IMR-90 (cell line): Measurements from ENCODE around the gene TMEM229A. TPM values are rescaled to one million over a fixed set of nuclear protein-coding genes. Genes with fewer than 3 reads are reported as not detected.

Source experiments
- ATAC-seq: fragments of 200-7000 bp; cut with Tn5 transposase; 2 replicates; pipeline ENCODE4 v1.9.1; 2020; ENCODE audit warnings: low read depth, mild to moderate bottlenecking, moderate library complexity
- BruUV-seq: library from RNA; stranded (reverse); fragments of 400-500 nt; replicated peaks from 2 replicates; lab custom pipeline; 2021; lab: Mats Ljungman, UMichigan
- CTCF ChIA-PET: fragments of 300-600 bp; formaldehyde crosslinking; extraction: SDS; loops from one replicate; lab custom pipeline; 2021; ENCODE audit warnings: antibody characterized with exemption; lab: Yijun Ruan, JAX
- POLR2A ChIA-PET: fragments of 300-600 bp; sonication (Branson Sonifier 250); formaldehyde crosslinking; loops from one replicate; lab custom pipeline; 2022; ENCODE audit warnings: antibody characterized with exemption; ENCODE audit not compliant: unreplicated experiment; lab: Charles Lee
- DNase-seq: peaks from one replicate; pipeline ENCODE4 v3.0.0; 2013
- H2AFZ ChIP-seq: replicated peaks from 2 replicates; pipeline ENCODE3; 2013; ENCODE audit warnings: low read length, mild to moderate bottlenecking; ENCODE audit not compliant: poor library complexity
- H2AK5ac ChIP-seq: 2 replicates; pipeline ENCODE4 v1.6.1; 2013; ENCODE audit warnings: low read depth, low read length, inconsistent platforms
- H2AK9ac ChIP-seq: replicated peaks from 2 replicates; pipeline ENCODE3; 2013; ENCODE audit warnings: mild to moderate bottlenecking, low read depth, low read length, moderate library complexity; ENCODE audit not compliant: poor library complexity
- H2BK120ac ChIP-seq: 2 replicates; pipeline ENCODE4 v1.6.1; 2013; ENCODE audit warnings: low read depth, low read length, inconsistent platforms
- H2BK15ac ChIP-seq: 3 replicates; pipeline ENCODE4 v1.6.1; 2013; ENCODE audit warnings: low read depth, low read length, inconsistent platforms
- H2BK20ac ChIP-seq: 2 replicates; pipeline ENCODE4 v1.6.1; 2013; ENCODE audit warnings: low read depth, mild to moderate bottlenecking, inconsistent platforms, low read length, moderate library complexity
- H2BK5ac ChIP-seq: 2 replicates; pipeline ENCODE4 v1.6.1; 2013; ENCODE audit warnings: mild to moderate bottlenecking, low read depth, low read length, inconsistent platforms; ENCODE audit not compliant: poor library complexity, severe bottlenecking
- H3K14ac ChIP-seq: replicated peaks from 2 replicates; pipeline ENCODE4 v1.6.1; 2013; ENCODE audit warnings: low read depth, low read length, inconsistent platforms
- H3K18ac ChIP-seq: 2 replicates; pipeline ENCODE4 v1.6.1; 2013; ENCODE audit warnings: low read depth, low read length, control low read depth
- H3K23ac ChIP-seq: 2 replicates; pipeline ENCODE4 v1.6.1; 2013; ENCODE audit warnings: low read depth, low read length, inconsistent platforms
- H3K27ac ChIP-seq: 2 replicates; pipeline ENCODE4 v1.5.1; 2013; ENCODE audit warnings: mild to moderate bottlenecking, control low read depth, low read length; ENCODE audit not compliant: insufficient read depth
- H3K27me3 ChIP-seq: 2 replicates; pipeline ENCODE4 v1.6.1; 2013; ENCODE audit warnings: low read length; ENCODE audit not compliant: control insufficient read depth, insufficient read depth
- H3K36me3 ChIP-seq: 2 replicates; pipeline ENCODE4 v1.6.1; 2013; ENCODE audit warnings: low read length, mixed read lengths; ENCODE audit not compliant: control insufficient read depth, insufficient read depth
- H3K4ac ChIP-seq: 2 replicates; pipeline ENCODE4 v1.6.1; 2013; ENCODE audit warnings: low read depth, low read length, inconsistent platforms
- H3K4me1 ChIP-seq: 2 replicates; pipeline ENCODE4 v1.6.1; 2013; ENCODE audit warnings: low read length, mixed read lengths; ENCODE audit not compliant: control insufficient read depth, insufficient read depth
- H3K4me2 ChIP-seq: 2 replicates; pipeline ENCODE4 v1.6.1; 2013; ENCODE audit warnings: low read depth, mild to moderate bottlenecking, control low read depth, low read length, moderate library complexity
- H3K4me3 ChIP-seq: 2 replicates; pipeline ENCODE4 v1.5.1; 2013; ENCODE audit warnings: low read depth, mild to moderate bottlenecking, control low read depth, low read length, moderate library complexity; ENCODE audit not compliant: insufficient read depth
- H3K56ac ChIP-seq: 2 replicates; pipeline ENCODE4 v1.6.1; 2013; ENCODE audit warnings: low read length, inconsistent platforms; ENCODE audit not compliant: insufficient read depth; ENCODE audit errors: extremely low read depth
- H3K79me1 ChIP-seq, 2 experiments: 2 replicates each; pipeline ENCODE4 v1.6.1; 2013; ENCODE audit warnings: low read length in 2 of 2, inconsistent platforms in 1 of 2, low read depth in 1 of 2
- H3K9ac ChIP-seq: 2 replicates; pipeline ENCODE4 v1.6.1; 2013; ENCODE audit warnings: low read depth, low read length, control low read depth
- H3K9me1 ChIP-seq: 2 replicates; pipeline ENCODE4 v1.6.1; 2013; ENCODE audit warnings: low read length, inconsistent platforms; ENCODE audit not compliant: insufficient read depth
- H3K9me3 ChIP-seq: 2 replicates; pipeline ENCODE4 v1.6.1; 2013; ENCODE audit warnings: low read length; ENCODE audit not compliant: control insufficient read depth, insufficient read depth
- H4K20me1 ChIP-seq: 2 replicates; pipeline ENCODE4 v1.6.1; 2013; ENCODE audit warnings: low read length, inconsistent platforms; ENCODE audit not compliant: insufficient read depth
- H4K5ac ChIP-seq: 2 replicates; pipeline ENCODE4 v1.6.1; 2013; ENCODE audit warnings: mild to moderate bottlenecking, low read depth, low read length, control low read depth
- H4K8ac ChIP-seq, 2 experiments: 2 replicates each; pipeline ENCODE4 v1.6.1; 2013; ENCODE audit warnings: low read depth in 2 of 2, low read length in 2 of 2, control low read depth in 1 of 2, inconsistent platforms in 1 of 2
- H4K91ac ChIP-seq: 2 replicates; pipeline ENCODE4 v1.6.1; 2013; ENCODE audit warnings: low read depth, low read length, inconsistent platforms; ENCODE audit not compliant: insufficient read depth
- CTCF ChIP-seq: conservative IDR thresholded peaks from 2 replicates; pipeline ENCODE4 v1.5.1; 2012; ENCODE audit warnings: mild to moderate bottlenecking, low read depth, low read length, improper control_type of control experiment
- WGBS, 2 experiments: methylation state at CpG; one replicate each; pipeline versions ENCODE4 v1.1.5 to v1.1.7; 2013; ENCODE audit warnings: missing lambda C conversion rate in 2 of 2; ENCODE audit not compliant: insufficient read length in 1 of 2; ENCODE audit errors: extremely low coverage in 2 of 2; 5-methylcytosine and 5-hydroxymethylcytosine counted together
- dilution Hi-C: fragments of 300-500 bp; cut with HindIII; formaldehyde crosslinking; loops from one replicate; pipeline ENCODE4 v1.14.3; 2018; ENCODE audit warnings: low sequenced_read_pairs; ENCODE audit not compliant: unreplicated experiment
- in situ Hi-C: fragments of 300-500 bp; cut with MboI; formaldehyde crosslinking; loops from 3 replicates; pipeline ENCODE4 v1.14.3; 2019; ENCODE audit warnings: low sequenced_read_pairs, inconsistent platforms, mixed read lengths
- intact Hi-C: fragments of 100-400 bp; cut with micrococcal nuclease; formaldehyde crosslinking; loops from 2 replicates; pipeline ENCODE4 v1.10.0; 2022
- polyA plus RNA-seq, 3 experiments: library from polyadenylated mRNA; depleted of rRNA; stranded (reverse); fragments of >200 nt; gene quantifications; 2 replicates each; pipeline ENCODE4 v1.2.3, GENCODE V29; 2012; ENCODE audit warnings: low replicate concordance in 1 of 3
- total RNA-seq: library from RNA; depleted of rRNA; stranded (reverse); fragments of >200 nt; gene quantifications from 2 replicates; pipeline ENCODE4 v1.2.3, GENCODE V29; 2012
- TF ChIP-seq, protein P1 (sequence below): fragments of 150-350 bp; IDR thresholded peaks from 2 replicates; pipeline ENCODE4 v1.6.1; 2016; ENCODE audit warnings: low read depth, mild to moderate bottlenecking, low read length, moderate library complexity, borderline replicate concordance

TMEM229A gene
- total and polyA plus RNA-seq, 2 of the 4 experiments (the other 2 are of a cell fraction): not detected

GRCh38 chr7:124031406-124031805 is 1.5 kb downstream of the TMEM229A start:
- Histone ChIP-seq H4K20me1 (no peaks in the 10 kb centered on the region), H3K18ac (no peak overlapping the region), H3K23ac (no peak overlapping the region), H3K79me1 (no peaks in the 10 kb centered on the region), H3K9ac (no peak overlapping the region), H2AK5ac (no peak overlapping the region), H4K91ac (no peak overlapping the region), H2AK9ac (no peak overlapping the region), H3K36me3 (no peaks in the 10 kb centered on the region), H3K9me1 (no peaks in the 10 kb centered on the region), H3K4me1 (no peaks in the 10 kb centered on the region; the same call in 1 of the 2 replicates), H3K9me3 (no peaks in the 10 kb centered on the region; the same call in 1 of the 2 replicates), H2AFZ (no peak overlapping the region), H4K5ac (no peak overlapping the region), H3K56ac (no peak overlapping the region), H2BK20ac (no peak overlapping the region), H3K27me3 (peaks cover 32% of the 10 kb centered on the region), H3K14ac (no peak overlapping the region), H2BK5ac (no peak overlapping the region), H2BK15ac (no peak overlapping the region), H3K4me2 (no peak overlapping the region), H4K8ac (no peak overlapping the region), H2BK120ac (no peak overlapping the region), H3K27ac (no peak overlapping the region), H3K4ac (no peak overlapping the region), H3K4me3 (no peak overlapping the region)
- WGBS, 2 experiments: no CpG with 5 or more reads among the region's 8 CpGs
- ChIA-PET POLR2A (no interaction called here), CTCF (no interaction called here)
- intact Hi-C loops: no loop called here
- dilution Hi-C loops: no loop called here
- ATAC-seq: no peak
- TF ChIP-seq, protein P1, sequence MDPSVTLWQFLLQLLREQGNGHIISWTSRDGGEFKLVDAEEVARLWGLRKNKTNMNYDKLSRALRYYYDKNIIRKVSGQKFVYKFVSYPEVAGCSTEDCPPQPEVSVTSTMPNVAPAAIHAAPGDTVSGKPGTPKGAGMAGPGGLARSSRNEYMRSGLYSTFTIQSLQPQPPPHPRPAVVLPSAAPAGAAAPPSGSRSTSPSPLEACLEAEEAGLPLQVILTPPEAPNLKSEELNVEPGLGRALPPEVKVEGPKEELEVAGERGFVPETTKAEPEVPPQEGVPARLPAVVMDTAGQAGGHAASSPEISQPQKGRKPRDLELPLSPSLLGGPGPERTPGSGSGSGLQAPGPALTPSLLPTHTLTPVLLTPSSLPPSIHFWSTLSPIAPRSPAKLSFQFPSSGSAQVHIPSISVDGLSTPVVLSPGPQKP: no peak
- no peak for TF ChIP-seq CTCF
- DNase-seq: no peak
- in situ Hi-C loops: no loop called here
- no TSS peak for BruUV-seq
